Measurements from ENCODE around the gene CELA1.
"Not testable (repeated sequence)": the region's sequence is repeated elsewhere in the genome, so short reads cannot be mapped to it uniquely, and the experiment has no call there.

The CELA1 gene

GRCh38 chr12:51307655-51308593, 38.6 kb downstream of the CELA1 start:
- no peak for DNase-seq

GRCh38 chr12:51306507-51306906, 40.0 kb downstream of the CELA1 start:
- peak; percentile 30 for DNase-seq

GRCh38 chr12:51300768-51301167, 45.7 kb downstream of the CELA1 start:
- not testable (repeated sequence) for DNase-seq

GRCh38 chr12:51295651-51296050, 50.8 kb downstream of the CELA1 start:
- DNase-seq: no peak

- DNase-seq: not testable (repeated sequence)
These were observed 52.4 kb downstream of the CELA1 start for GRCh38 chr12:51294097-51294496.

- DNase-seq: no peak
These were observed 52.8 kb downstream of the CELA1 start for GRCh38 chr12:51293696-51294095.

GRCh38 chr12:51291603-51292513, 54.6 kb downstream of the CELA1 start:
- peak; percentile 43 for DNase-seq

- DNase-seq: no peak
These were observed 60.6 kb downstream of the CELA1 start for GRCh38 chr12:51285843-51286242.

- no peak for DNase-seq
These were observed 65.1 kb downstream of the CELA1 start for GRCh38 chr12:51281202-51281924.
